ENCODE data around the gene FAM83C.
A peak's percentile ranks its signal among the peaks of the same experiment; 100 is the strongest.

The FAM83C gene

DNA sequence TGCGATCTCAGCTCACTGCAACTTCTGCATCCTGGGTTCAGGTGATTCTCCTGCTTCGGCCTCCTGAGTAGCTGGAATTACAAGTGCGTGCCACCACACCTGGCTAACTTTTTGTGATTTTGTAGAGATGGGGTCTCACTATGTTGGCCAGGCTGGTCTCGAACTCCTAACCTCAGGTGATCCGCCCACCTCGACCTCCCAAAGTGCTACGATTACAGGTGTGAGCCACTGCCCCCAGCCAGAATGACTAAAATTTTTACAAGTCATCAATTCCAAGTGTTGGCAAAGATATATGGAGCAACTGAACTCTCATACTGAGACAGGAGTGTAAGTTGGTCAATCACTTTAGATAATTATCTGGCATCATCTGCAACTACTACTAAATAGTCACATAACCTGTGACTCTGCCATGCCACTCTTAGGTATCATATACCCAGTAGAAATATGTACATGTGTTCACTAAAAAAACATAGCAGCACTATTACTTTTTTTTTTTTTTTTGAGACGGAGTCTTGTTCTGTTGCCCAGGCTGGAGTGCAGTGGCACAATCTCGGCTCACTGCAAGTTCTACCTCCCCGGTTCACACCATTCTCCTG is 10.6 kb downstream of the FAM83C start:
- DNase-seq = no peak

DNA sequence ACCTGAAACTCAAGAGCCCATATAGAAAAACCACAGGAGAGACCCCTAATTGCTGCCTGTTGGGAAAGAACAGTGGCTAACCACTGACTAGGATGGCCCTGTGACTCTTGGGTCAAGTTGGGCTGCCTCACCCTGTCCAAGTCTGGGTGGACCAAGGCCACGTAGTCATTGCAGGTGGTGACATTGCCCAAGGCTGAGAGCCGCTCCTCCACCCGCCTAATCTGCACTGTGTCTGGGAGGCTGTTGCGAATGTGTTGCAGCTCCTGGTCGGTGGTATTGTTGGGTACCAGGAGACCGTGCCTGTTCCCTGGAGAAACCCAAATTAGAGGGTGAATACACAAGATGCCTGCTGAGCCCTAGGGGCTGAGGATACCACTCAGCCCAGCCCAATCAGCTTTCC is 11.7 kb downstream of the FAM83C start:
- DNase-seq = no peak

DNA sequence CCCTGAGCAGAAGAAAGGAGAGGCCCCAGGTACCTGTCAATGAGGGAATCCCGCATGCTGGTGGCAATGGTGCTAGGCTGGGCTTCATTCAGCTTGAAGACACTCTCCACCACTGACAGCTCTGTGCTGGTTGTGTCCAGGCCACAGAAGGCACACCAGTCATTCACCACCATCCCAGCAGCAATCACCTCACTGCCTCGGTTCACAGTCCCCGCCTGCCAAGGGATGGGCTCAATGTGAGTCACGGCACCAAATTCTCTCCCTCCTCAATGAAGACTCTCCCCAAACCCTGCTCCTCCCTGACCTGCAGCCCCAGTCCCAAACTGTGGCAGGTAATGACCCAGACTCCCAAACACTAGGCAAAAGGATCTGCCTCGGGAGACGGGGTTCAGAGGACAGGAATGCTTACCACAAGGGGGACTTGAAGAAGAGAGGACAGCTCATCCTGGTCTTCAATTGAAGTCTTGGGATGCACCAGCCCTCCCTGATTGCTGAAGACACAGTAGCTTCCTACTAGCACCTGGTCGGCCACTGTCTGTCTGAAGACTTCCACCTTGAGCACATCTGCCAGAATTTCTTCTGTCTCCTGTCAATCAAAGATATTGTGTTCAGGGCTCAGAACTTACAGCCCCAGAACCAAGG is 12.6 kb downstream of the FAM83C start:
- no peak for DNase-seq

DNA sequence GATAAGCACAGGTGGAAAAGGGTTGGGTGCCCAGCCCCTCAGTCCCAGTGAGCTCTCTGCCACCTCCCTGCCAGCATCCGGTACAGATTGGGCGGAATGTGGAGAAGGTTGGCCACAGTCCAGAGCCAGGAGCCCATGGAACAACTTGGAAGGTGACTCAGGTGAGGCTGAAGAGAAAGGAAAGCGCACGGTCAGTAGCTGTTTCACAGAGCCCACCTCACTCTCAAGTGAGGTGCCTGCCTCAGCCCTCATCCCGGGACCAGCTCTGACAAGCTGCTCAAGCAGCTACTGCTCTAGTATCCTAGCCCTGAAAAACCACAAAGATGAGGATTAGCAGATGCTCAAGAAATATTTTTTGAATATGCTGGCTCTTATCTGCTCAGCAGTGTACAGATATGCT is 13.2 kb downstream of the FAM83C start:
- no peak for DNase-seq

DNA sequence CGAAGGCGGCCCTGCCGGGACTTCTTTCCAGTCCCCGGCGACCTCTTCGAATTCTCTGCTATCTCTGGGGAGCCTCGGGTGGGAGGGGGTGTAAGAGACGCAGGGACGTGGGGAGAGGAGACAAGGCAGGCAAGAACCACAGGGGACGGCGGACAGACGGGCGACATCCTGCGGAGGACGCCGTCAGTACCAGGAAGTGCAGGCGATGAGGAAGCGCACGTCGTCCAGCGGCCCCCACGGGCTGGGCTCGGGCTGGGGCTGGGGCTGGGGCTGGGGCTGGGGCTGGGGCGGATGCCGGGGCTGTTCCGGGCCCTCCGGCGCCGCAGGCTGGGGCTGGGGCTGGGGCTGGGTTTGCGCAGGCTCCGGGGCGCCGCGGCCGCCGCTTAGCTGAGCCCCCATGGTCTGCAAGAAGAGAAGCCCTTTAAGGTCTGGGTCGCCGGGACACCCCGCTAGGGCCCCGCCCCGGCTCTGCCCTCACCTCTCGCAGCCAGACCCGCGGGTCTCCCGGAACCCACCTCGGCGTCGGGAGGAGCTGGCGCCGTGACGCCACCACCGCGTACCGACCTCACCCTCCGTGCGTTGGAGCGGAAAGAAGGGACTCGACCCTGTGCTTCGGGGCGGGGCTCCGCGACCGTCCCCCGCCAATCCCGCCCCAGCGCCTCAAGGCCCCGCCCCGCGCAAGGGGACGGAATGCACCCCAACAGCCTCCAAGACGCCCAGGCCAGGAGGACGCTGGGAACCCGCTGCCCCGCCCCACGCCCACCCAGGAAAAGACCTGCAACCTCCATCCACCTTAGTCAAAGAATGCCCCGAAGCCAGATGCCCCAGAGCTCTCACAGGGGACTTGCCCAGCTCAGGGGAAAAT is 14.5 kb downstream of the FAM83C start, which contains the start of gene MMP24OS:
TSS of gene MMP24OS (minus strand) at position 592 of the 865 bp plus-strand sequence. CDS start at position 399, 193 bp downstream.
- peak; percentile 87 for DNase-seq

DNA sequence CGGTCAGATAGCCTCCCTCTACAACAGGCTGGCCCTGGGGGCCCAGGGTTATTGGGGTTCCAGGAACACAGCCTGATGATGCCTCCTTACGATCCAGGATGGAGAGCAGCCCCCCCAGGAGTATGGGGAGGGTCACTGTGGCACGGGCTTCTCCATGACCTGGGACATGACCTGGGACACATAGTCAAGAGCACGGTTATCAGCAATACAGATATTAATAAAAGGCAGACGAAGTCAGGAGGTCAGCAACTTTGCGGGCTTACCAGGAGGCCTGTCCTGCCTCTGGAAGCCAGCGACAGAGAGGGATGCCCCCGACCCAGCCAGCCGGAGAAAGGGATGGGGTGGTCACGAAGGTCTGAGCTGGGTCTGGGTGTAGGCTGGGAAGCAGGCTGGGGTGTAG is 15.1 kb downstream of the FAM83C start:
- DNase-seq = no peak

DNA sequence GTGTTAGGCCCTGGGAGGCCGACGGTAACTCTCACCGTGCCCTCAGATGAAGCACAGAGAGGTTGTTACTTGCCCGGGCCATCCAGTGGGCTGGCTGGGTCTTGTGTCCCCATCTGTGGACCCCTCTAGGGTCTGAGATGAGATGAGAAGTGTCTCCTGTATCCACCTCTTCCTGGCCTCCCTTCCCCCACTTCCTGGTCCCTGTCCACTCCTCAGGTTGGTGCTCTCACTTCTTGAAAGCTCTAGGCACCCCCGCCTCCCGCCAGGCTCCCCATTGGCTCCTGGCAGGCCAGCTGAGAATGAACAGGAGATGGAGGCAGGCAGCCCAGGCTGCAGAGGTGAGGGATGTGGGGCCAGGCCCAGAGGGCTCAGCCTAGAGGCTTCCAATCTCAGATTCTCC is 15.8 kb downstream of the FAM83C start:
- no peak for DNase-seq

DNA sequence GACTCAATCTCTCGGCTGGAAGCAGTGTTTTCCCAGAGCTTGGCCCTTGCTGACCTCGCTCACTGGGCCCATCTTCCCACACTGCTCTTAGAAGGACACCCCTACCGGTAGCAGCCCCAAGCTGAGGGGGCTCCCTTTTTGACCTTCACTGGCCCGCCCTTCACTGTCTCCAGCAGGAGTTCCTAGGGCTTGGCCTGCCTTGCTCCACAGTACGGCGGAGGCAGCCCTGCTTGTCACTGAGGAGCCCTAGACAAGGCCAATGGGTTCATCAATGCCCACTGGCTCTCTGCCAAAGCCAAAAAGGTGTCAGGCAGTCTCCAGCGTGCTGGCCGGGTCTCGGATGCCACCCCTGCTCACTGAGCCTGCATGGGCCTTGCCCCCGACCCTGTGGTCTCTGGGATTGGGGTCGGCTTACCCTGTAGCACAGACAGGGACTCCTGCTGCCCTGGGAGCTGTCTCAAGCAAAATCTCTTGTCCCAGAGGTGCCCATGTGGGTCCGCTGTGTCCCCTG is 16.4 kb downstream of the FAM83C start:
- DNase-seq = no peak

DNA sequence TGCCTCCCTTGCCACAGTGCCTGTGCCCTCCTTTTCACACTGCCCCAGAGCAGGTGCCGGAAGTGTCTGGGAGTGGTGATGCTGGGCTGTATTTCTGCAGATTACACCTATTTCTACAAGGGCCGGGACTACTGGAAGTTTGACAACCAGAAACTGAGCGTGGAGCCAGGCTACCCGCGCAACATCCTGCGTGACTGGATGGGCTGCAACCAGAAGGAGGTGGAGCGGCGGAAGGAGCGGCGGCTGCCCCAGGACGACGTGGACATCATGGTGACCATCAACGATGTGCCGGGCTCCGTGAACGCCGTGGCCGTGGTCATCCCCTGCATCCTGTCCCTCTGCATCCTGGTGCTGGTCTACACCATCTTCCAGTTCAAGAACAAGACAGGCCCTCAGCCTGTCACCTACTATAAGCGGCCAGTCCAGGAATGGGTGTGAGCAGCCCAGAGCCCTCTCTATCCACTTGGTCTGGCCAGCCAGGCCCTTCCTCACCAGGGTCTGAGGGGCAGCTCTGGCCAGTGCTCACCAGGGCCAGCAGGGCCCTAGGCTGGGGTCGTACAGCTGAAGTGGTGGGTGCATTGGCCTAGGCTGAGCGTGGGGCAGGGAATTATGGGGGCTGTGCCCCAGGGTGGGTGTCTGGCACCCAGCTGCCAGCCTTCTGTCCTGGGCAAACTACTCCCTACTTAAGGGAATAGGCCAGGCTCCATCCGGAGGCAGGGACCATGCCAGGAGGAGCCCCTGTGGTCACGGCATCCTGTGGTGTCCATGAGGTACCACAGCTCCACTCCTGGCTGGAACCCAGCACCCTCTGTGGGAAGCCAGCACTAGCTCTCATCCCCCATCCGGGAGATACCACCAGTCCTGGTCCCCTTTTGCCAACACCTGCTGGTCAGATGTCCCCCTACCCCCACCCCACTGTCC is 17.8 kb downstream of the FAM83C start:
- DNase-seq = no peak

DNA sequence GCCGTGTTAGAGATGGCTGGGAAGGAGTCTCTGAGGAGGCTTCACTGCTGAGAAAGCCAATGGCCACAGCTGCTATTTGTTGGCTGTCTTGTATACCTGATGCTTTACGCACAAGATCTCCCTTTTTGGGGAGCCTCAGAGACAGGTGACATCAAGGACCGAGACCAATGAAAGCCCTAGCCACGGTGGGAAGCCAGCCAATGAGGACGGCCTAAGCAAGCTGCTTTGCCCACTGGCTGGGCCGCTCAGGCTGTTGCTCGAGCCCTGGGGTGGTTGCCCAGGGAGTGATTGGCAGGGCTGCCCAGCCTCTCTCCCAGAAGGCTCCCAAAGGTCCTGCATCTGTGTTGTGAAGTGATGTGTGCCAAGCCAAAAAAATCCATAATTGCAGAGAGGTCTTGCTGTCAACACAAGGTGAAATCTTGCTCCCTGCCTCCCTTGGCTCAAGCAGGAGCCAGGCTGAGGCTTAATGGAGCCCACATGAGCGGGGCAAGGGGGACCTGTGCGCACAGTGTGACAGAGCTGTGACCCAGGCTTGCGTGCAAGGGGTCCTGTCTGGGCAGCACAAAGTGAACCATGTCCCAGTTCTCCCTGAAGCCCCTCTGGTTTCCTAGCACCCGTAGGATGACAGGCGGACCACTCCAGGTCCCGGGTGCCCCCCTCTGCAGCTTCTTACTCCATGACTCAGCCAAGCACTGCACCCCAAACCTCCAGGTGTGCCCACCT is 18.6 kb downstream of the FAM83C start:
- DNase-seq = no peak

DNA sequence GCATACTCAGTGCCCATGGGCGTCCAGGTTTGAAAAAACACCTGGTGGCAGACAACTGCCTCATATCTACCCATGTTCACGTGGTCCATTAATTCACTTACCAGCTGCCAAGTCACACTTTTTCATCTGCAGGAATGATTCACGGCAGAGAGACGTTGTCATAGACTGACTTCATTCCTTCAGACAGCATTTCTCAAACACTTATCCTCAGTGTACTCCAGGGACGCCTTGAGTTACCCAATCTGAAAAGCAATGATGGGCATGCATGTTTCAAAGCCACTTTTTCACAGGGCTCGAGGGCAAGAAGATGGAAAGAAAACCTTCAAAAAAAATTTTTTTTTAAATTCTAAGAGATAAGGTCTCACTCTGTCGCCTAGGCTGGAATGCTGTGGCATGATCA is 20.3 kb downstream of the FAM83C start:
- DNase-seq = no peak

DNA sequence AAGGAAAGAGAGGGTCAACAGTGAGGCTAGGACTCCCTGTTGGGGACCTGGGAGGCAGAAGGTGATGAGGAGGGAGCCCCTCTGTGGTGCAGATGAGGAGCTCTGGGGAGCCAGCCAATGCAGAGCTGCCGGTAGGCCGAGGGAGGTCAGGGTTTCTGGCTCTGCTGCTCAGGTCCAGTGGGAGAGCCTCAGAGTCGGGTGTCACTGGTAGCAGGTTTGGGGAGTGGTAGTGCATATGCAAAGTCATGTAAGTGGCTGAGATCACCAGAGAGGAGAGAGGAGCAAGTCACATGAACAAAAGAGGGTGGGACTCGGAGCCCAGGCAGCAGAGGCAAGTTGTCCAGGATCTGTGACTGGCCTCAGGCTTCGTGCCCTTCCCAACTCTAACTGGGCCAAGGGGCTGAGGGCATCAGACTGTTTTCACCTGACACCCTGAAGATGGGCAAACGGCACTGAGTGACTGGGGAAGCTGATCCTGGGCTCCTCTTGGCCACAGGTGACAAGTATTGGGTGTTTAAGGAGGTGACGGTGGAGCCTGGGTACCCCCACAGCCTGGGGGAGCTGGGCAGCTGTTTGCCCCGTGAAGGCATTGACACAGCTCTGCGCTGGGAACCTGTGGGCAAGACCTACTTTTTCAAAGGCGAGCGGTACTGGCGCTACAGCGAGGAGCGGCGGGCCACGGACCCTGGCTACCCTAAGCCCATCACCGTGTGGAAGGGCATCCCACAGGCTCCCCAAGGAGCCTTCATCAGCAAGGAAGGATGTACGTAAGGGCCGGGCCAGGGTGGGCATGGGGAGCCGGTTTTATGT is 20.9 kb downstream of the FAM83C start:
- DNase-seq = no peak

DNA sequence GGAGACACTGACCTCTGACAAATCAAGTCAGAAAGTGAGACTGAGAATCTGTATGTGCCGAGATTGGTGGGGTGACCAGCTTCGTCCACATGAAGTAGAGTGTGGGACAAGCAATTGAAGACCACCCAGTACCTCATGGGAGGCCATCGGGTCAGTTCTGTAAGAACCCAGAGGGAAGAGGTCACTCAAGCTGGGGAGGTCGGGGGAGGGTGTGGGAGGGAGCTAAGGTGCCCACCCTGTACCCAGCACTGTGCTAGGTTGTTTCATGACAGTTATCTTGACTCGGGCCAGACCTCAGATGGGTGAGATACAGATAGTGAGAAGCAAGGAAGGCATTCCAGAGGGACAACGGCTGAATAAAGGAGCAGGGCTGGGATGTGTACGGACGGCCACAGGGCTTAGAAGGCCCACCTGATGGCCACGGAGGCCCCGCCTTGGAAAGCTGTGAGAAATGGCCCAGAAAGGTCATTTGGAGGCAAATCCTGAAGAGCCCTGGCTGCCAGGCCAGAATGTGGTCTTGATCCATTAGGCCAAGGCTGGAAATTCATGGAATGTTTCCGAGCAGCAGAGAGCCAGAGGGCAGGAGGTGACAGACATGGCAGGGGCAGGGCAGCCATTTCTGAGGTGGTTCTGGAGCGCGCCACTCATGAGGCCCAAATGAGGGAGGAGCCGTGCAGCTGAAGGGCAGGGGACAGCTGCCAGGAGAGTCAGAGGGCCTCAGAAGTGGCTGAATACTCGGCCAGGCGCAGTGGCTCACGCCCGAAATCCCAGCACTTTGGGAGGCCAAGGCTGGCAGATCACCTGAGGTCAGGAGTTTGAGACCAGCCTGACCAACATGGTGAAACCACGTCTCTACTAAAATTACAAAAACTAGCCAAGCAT is 22.0 kb downstream of the FAM83C start:
- DNase-seq = no peak

DNA sequence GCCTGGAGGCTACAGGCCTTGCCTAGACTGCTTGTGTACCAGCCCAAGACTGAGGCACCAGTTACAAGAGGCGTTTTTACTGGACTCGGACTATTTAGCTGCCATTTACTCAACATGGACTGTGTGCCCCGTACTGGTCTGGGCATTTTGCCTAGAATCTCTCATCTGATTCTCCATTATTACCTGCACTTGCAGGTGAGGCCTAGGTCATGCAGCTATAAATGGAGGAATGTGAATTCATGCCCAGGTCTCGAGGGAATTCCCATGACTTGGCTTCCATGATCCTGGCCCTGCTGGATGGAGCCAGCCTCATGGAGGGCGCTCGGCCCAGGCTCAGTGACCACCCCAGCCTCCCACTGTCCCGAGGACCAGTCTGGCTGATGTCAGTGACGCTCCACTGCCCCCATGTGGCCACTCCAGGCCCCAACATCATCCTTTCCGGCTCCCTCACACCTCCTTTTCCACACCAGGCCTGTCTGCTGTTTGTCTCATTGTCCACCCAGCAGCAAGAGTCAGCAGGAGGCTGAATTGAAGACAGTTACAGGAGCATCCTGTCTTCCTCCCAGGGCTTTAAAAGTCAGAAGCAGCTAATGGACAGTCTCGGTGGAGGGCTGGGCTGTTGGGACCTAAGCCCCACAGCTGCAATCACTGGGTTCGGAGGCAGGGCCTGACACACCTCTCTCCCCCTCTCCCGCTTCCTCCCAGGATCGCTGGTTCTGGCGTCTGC is 23.0 kb downstream of the FAM83C start:
- peak; percentile 51 for DNase-seq

DNA sequence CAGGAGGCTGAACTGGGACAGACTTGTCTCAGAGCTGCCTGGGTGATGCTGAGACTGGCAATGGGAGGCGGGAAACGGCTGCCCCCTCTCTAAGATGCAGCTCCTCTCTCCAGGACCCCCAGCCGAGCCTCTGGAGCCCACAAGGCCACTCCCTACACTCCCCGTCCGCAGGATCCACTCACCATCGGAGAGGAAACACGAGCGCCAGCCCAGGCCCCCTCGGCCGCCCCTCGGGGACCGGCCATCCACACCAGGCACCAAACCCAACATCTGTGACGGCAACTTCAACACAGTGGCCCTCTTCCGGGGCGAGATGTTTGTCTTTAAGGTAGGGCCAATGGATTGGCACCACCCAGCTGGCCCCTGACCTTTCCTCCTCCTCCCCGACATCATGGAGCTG is 25.1 kb downstream of the FAM83C start:
- DNase-seq = no peak

DNA sequence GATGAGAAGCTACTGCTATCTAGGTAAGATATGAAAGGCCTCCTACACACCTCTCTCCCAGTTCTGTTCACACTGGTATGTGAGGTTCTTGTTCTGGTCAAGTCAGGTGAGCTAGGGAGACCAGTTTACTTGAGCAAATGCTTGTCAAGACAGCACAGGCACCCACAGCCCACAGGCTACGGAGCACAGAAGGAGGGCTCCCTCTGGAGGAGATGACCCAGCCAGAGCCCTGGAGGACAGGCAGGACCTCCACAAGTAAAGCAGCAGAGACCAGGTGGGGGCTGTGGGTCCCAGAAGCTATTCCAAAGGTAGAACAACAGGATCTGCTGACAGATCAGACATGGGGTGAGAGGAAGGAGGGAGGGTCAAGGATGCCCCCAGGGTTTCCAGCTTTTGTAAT is 27.5 kb downstream of the FAM83C start:
- no peak for DNase-seq

DNA sequence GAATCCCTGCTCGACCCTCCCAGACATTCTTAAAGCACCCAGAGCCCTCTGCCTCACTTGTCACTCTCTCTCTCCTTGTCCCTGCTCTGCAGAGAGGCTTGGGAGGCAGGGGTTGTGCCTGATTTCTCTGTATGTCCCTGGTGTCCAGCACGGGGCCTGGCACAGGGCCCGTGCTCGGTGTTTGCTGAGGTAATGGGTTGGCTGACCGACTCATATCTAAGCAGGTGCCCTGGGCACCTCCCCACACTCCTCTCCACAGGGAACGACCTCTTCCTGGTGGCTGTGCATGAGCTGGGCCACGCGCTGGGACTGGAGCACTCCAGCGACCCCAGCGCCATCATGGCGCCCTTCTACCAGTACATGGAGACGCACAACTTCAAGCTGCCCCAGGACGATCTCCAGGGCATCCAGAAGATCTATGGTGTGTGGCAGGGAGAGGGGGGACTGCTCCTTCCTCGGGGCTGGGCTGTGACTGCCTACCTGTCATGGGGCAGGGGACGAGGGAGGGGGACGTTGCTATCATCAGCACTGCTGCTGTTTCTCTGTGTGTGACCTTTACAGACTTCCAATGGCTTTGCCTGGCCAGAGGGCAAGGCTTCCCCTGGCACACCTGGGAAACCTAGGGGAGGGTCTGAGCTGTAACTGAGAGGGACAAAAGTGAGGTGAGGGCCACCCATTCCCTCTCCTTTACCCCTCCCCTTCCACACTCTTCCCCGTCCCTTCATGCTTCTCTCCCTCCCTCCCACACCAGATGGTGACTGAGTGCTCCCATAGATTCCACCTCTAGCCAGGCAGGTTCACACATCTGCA is 28.5 kb downstream of the FAM83C start:
- DNase-seq = no peak
